Measurements from ENCODE around the gene RNPEPL1. TPM values are rescaled to one million over a fixed set of nuclear protein-coding genes. Genes with fewer than 3 reads are reported as not detected.
"Not testable (repeated sequence)": the region's sequence is repeated elsewhere in the genome, so short reads cannot be mapped to it uniquely, and the experiment has no call there.

Gene RNPEPL1
- total RNA-seq, 3 donors from 2014 or later = 22.4 to 57.9 (median 42.3) TPM

DNA sequence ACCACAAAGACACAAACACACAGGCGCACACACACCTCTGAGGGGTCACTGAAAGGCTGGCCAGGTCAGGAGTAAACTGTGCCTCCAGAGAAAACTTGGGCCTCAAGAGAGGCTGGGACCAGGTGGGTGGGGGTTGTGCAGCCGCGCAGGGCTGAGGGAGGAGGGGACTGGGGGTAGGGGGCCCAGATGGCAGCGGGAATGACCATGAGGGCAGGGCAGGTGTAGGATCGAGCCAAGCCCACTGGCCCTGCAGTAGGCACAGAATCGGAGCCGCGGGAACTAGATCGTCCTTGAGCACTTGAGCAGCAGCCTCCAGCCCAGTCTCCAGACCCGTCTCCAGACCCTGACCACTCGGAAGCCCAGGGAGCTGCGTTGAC lies 47.3 kb upstream of the RNPEPL1 start:
- peak in 1 of 2 donors; percentile 38 for DNase-seq (ENCODE audit: low spot score in 2 of 2)
- Histone ChIP-seq H3K36me3 (no peaks in the 10 kb centered on the region), H3K9me3 (no peaks in the 10 kb centered on the region), H3K27me3 (no peaks in the 10 kb centered on the region), H3K4me3 (no peak overlapping the region), H3K4me1 (no peaks in the 10 kb centered on the region), H3K27ac (no peak overlapping the region)
- intact Hi-C loops (cut with DNase I; ENCODE audit: low total_unique reads) = no loop called here
- TF ChIP-seq POLR2AphosphoS5 (IDR thresholded peaks at IDR 0.05) (no peak), POLR2A (IDR thresholded peaks at IDR 0.05) (no peak)
- TF ChIP-seq, protein P1, sequence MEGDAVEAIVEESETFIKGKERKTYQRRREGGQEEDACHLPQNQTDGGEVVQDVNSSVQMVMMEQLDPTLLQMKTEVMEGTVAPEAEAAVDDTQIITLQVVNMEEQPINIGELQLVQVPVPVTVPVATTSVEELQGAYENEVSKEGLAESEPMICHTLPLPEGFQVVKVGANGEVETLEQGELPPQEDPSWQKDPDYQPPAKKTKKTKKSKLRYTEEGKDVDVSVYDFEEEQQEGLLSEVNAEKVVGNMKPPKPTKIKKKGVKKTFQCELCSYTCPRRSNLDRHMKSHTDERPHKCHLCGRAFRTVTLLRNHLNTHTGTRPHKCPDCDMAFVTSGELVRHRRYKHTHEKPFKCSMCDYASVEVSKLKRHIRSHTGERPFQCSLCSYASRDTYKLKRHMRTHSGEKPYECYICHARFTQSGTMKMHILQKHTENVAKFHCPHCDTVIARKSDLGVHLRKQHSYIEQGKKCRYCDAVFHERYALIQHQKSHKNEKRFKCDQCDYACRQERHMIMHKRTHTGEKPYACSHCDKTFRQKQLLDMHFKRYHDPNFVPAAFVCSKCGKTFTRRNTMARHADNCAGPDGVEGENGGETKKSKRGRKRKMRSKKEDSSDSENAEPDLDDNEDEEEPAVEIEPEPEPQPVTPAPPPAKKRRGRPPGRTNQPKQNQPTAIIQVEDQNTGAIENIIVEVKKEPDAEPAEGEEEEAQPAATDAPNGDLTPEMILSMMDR (IDR thresholded peaks at IDR 0.05) = no peak

DNA sequence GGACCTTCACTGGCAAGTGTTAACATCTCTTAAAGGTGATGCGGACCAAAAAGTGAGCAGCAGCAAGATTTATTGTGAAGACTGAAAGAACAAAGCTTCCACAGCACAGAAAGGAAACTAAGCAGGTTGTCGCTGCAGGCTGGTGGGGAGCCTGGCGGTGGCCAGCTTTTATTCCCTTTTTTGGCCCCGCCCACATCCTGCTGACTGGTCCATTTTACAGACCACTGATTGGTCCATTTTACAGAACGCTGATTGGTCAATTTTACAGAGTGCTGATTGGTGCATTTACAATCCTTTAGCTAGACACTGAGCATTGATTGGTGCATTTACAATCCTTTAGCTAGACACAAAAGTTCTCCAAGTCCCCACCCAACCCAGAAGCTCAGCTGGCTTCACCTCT lies 46.4 kb upstream of the RNPEPL1 start:
- DNase-seq (ENCODE audit: low spot score in 2 of 2); H3K9me3 ChIP-seq; H3K27me3 ChIP-seq; H3K27ac ChIP-seq; H3K4me3 ChIP-seq; H3K36me3 ChIP-seq; intact Hi-C loops (cut with DNase I; ENCODE audit: low total_unique reads); H3K4me1 ChIP-seq: not testable (repeated sequence)

DNA sequence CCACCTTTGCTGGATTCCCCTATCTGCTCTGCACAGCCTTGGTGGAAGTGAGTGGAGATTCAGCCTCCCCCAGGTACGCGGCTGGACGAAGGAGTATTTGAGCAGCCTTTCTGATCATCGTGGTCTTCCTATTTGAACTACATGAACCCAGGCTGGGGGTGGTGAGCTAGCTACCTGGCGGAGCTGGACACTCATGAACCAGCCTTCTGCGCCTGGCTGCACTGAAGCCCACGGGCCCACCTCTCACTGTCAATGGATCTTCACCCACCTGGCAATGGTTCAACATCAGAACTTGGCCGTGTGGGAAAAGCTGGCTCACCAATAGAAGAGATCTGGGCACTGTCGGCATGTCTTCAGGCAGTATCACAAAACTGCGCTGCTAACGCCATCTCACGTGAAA lies 45.9 kb upstream of the RNPEPL1 start:
- no peak overlapping the region for H3K4me3 ChIP-seq
- H3K9me3 ChIP-seq = no peaks in the 10 kb centered on the region

DNA sequence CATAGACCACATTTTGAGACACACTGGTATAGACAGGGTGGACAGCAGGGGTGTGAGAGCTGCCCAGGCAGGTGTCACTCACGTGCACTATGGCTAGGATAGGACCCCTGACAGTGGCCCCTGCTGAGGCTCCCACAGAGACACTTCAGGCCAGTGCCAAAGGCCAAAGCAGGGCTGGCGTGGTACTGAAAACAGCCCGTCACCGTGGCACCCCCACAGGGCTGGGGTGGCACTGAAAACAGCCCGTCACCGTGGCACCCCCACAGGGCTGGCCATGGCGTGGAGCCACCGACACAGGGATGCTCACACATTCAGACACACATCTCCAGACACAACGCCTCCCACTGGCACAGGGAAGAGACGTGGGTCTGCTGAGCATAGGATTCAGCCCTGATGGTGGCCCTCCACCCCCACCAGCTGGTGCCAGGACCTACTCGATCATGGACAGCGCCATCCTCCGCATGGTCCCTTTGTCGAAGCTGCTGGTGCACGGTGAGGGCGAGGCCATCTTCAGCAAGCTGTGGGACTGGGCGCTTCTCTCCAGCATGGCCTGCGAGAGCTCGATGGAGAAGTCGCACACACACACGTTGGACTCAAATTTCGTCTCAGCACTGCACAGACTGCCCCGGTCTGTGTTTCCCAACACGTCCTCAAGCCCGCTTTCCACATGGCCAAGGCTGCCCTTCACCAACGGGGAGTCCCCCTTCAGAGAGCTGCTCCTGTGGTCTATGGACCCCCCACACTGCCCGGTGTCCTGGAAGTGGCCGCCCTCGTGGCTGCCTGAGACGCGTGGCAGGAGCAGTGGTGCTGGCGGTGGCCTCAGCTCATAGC lies 44.6 kb upstream of the RNPEPL1 start:
- Histone ChIP-seq H3K4me1 (no peaks in the 10 kb centered on the region), H3K27me3 (no peaks in the 10 kb centered on the region), H3K27ac (no peak overlapping the region), H3K9me3 (no peaks in the 10 kb centered on the region), H3K36me3 (peaks cover 1% of the 10 kb centered on the region), H3K4me3 (no peak overlapping the region)
- intact Hi-C loops (cut with DNase I; ENCODE audit: low total_unique reads) = no loop called here
- TF ChIP-seq POLR2AphosphoS5 (IDR thresholded peaks at IDR 0.05) = no peak
- DNase-seq (ENCODE audit: low spot score in 2 of 2) = peak; percentile 6 to 42

More for the DNA sequence above, 45.9 kb upstream of the RNPEPL1 start:
- DNase-seq (ENCODE audit: low spot score in 2 of 2) = peak in 1 of 2 donors; percentile 36
- intact Hi-C loops (cut with DNase I; ENCODE audit: low total_unique reads) = no loop called here
- no peaks in the 10 kb centered on the region for H3K36me3 ChIP-seq
- no peaks in the 10 kb centered on the region for H3K4me1 ChIP-seq
- H3K27ac ChIP-seq = no peak overlapping the region
- no peaks in the 10 kb centered on the region for H3K27me3 ChIP-seq
- TF ChIP-seq POLR2AphosphoS5 (IDR thresholded peaks at IDR 0.05) (no peak), POLR2A (IDR thresholded peaks at IDR 0.05) (no peak)
- TF ChIP-seq, protein P1 (IDR thresholded peaks at IDR 0.05) = no peak

DNA sequence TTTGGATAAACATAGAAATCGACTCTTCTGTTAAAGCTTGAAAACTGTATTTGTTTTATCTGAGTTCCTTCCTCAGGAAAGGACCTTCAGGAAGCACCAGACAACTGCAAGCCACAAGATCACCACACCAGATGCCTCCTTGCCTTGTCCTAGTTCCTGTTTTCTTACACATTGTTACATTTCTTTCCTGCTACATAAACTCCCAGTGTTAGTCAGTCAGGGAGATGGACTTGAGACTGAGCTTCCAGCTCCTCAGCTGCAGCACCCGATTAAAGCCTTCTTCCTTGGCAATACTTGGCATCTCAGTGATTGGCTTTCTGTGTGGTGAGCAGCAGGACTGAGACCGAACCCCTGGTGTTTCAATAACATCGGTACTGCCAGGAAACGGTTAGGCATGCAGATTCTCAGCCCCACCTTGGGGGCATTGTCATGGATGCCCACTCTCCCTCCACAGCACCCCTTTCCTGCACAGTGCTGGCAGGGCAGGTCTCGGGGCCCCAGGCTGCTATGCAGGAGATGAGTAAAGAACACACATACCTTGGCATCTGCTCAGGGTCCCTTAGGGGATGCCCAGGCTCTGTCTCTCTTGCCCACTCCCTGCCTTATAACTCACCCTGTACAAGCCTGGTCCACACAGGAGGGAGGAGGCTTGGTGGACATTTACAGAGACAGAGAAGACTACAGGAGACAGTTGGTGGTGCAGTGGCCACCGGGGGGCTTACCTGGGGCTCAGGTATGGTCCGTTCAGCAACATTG lies 43.1 kb upstream of the RNPEPL1 start:
- H3K4me3 ChIP-seq = no peak overlapping the region
- peaks cover 0 to 4% of the 10 kb centered on the region in 2 donors for H3K9me3 ChIP-seq
- TF ChIP-seq, protein P1 (IDR thresholded peaks at IDR 0.05) = no peak
- no peak for TF ChIP-seq POLR2A (IDR thresholded peaks at IDR 0.05)
- no peak for TF ChIP-seq POLR2AphosphoS5 (IDR thresholded peaks at IDR 0.05)
- no peak overlapping the region for H3K27ac ChIP-seq
- H3K4me1 ChIP-seq = no peaks in the 10 kb centered on the region
- DNase-seq (ENCODE audit: low spot score in 2 of 2) = peak in 1 of 2 donors; percentile 6
- intact Hi-C loops (cut with DNase I; ENCODE audit: low total_unique reads) = no loop called here
- no peaks in the 10 kb centered on the region for H3K27me3 ChIP-seq
- H3K36me3 ChIP-seq = peaks cover 8% of the 10 kb centered on the region

DNA sequence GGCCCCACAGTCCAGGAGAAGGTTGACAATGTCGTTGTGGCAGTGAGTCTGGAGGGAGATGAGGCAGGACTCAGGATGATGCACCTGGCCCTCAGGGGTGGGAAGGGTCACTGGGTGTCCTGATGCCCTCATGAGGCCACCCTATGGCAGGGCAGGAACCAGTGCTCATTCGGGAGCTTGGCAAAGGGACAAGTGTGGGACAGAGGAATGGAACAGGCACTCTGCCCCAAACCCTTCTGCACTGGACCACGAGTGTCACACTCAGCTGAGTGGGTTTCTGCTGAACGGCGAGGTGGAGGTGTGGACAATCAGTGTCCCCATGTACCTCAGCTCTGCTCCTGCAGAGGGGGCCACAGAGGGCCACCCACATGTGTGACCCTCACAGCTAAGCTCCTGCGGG lies 42.5 kb upstream of the RNPEPL1 start:
- TF ChIP-seq, protein P1 (IDR thresholded peaks at IDR 0.05) = no peak
- TF ChIP-seq POLR2AphosphoS5 (IDR thresholded peaks at IDR 0.05) (no peak), POLR2A (IDR thresholded peaks at IDR 0.05) (no peak)
- no peak overlapping the region for H3K4me3 ChIP-seq
- no peaks in the 10 kb centered on the region for H3K4me1 ChIP-seq
- H3K9me3 ChIP-seq = peaks cover 0 to 4% of the 10 kb centered on the region in 2 donors
- H3K27me3 ChIP-seq = no peaks in the 10 kb centered on the region
- DNase-seq (ENCODE audit: low spot score in 2 of 2) = peak in 1 of 2 donors; percentile 25
- intact Hi-C loops (cut with DNase I; ENCODE audit: low total_unique reads) = no loop called here
- H3K36me3 ChIP-seq = peaks cover 8% of the 10 kb centered on the region
- no peak overlapping the region for H3K27ac ChIP-seq

Measured in breast epithelium (tissue), 4 donors.